GM12892 (cell line): ENCODE measurements around the gene INPP4A.

ENCODE experiments used
- DNase-seq: peaks from one replicate; pipeline ENCODE4 v3.0.0; 2011; ENCODE audit not compliant: insufficient read length
- FAIRE-seq: peaks from 2 replicates; lab custom pipeline; 2011; peaks lifted over from hg19 to GRCh38; lab: Jason Lieb, UNC
- POLR2A ChIP-seq: IDR thresholded peaks from 2 replicates; pipeline ENCODE4 v1.6.1; 2011; ENCODE audit warnings: low read depth, low read length, control low read depth
- POLR2AphosphoS5 ChIP-seq: IDR thresholded peaks from 2 replicates; pipeline ENCODE4 v1.6.1; 2011; ENCODE audit warnings: low read depth, low read length, control low read depth
- TAF1 ChIP-seq: IDR thresholded peaks from 2 replicates; pipeline ENCODE4 v1.6.1; 2011; ENCODE audit warnings: low read depth, mild to moderate bottlenecking, control low read depth, low read length, borderline replicate concordance

Gene INPP4A

GRCh38 chr2:98637401-98638147 lies 192.9 kb downstream of the INPP4A start:
- FAIRE-seq (peak; percentile 21), DNase-seq (no peak)
- TF ChIP-seq POLR2A (no peak), TAF1 (no peak), POLR2AphosphoS5 (no peak)

GRCh38 chr2:98643496-98644100 lies 198.9 kb downstream of the INPP4A start:
- DNase-seq = no peak
- FAIRE-seq = no peak
- no peak for TF ChIP-seq POLR2AphosphoS5
- TF ChIP-seq POLR2A = no peak
- TF ChIP-seq TAF1 = no peak
